HCT116 (cell line): ENCODE data around the gene RET. TPM values are rescaled to one million over a fixed set of nuclear protein-coding genes. Genes with fewer than 3 reads are reported as not detected.

Experiments
- ATAC-seq: fragments of 200-7000 bp; cut with Tn5 transposase; 2 replicates; pipeline ENCODE4 v1.9.1; 2020; ENCODE audit warnings: mild to moderate bottlenecking, moderate library complexity
- BruUV-seq: library from RNA; stranded (reverse); fragments of 400-500 nt; replicated peaks from 2 replicates; lab custom pipeline; 2021; lab: Mats Ljungman, UMichigan
- CTCF ChIA-PET: fragments of 300-600 bp; sonication (Branson Sonifier 250); formaldehyde crosslinking; loops from one replicate; lab custom pipeline; 2021; ENCODE audit warnings: antibody characterized with exemption; lab: Charles Lee
- POLR2A ChIA-PET: fragments of 300-600, 350-600 bp; sonication (Branson Sonifier 250); formaldehyde crosslinking; loops from one replicate; lab custom pipeline; 2021; ENCODE audit warnings: antibody characterized with exemption; lab: Charles Lee
- RAD21 ChIA-PET, 2 experiments: fragments of 300-600 bp; sonication (Branson Sonifier 250); formaldehyde crosslinking; loops; one replicate each; lab custom pipeline; 2023; ENCODE audit warnings: low total read pairs in 2 of 2; ENCODE audit not compliant: uncharacterized antibody in 2 of 2, unreplicated experiment in 2 of 2, low non-redundant PET in 1 of 2; lab: Charles Lee
- DNase-seq: peaks from one replicate; pipeline ENCODE4 v3.0.0-alpha.2; 2010; ENCODE audit warnings: low read depth, low spot score
- H2AFZ ChIP-seq: fragments of 200-600 bp; shearing (Covaris generic), sonication (generic); 2 replicates; pipeline ENCODE4 v1.6.1; 2017; ENCODE audit warnings: low read depth, mixed run types, mixed read lengths, antibody characterized with exemption, low read length; ENCODE audit not compliant: poor library complexity, severe bottlenecking
- H3K27ac ChIP-seq: 2 replicates; pipeline ENCODE4 v1.5.1; 2012; ENCODE audit warnings: low read depth, low read length
- H3K27me3 ChIP-seq: fragments of 200-600 bp; sonication (generic); 2 replicates; pipeline ENCODE4 v1.6.1; 2016; ENCODE audit warnings: mixed run types, low read length, mixed read lengths; ENCODE audit not compliant: insufficient read depth
- H3K36me3 ChIP-seq, 2 experiments: fragments of 200-500 bp in 1 of 2; fragments of 200-600 bp in 1 of 2; sonication (Bioruptor generic) in 1 of 2; sonication (generic) in 1 of 2; 2 replicates each; pipeline versions ENCODE4 v1.5.1 to v1.6.1; 2014 to 2016; ENCODE audit warnings: low read length in 2 of 2, inconsistent platforms in 1 of 2, mixed read lengths in 1 of 2, mixed run types in 1 of 2; ENCODE audit not compliant: insufficient read depth in 2 of 2, control insufficient read depth in 1 of 2
- H3K4me1 ChIP-seq, 2 experiments: fragments of 200-600 bp in 1 of 2; sonication (generic) in 1 of 2; 2 replicates each; pipeline versions ENCODE4 v1.5.1 to v1.6.1; 2012 to 2017; ENCODE audit warnings: low read length in 2 of 2, inconsistent platforms in 1 of 2, mild to moderate bottlenecking in 1 of 2, mixed read lengths in 1 of 2, mixed run types in 1 of 2, moderate library complexity in 1 of 2; ENCODE audit not compliant: insufficient read depth in 2 of 2, control insufficient read depth in 1 of 2
- H3K4me2 ChIP-seq: fragments of 200-600 bp; sonication (generic); 2 replicates; pipeline ENCODE4 v1.6.1; 2017; ENCODE audit warnings: mixed run types, low read length, mixed read lengths
- H3K4me3 ChIP-seq, 2 experiments: fragments of 200-600 bp in 1 of 2; sonication (generic) in 1 of 2; replicated peaks in 1 of 2; 2 replicates each; pipeline ENCODE4 v1.5.1; 2011 to 2016; ENCODE audit warnings: low read length in 2 of 2, control low read depth in 1 of 2, low read depth in 1 of 2, mild to moderate bottlenecking in 1 of 2, mixed read lengths in 1 of 2, mixed run types in 1 of 2
- H3K79me2 ChIP-seq: fragments of 200-600 bp; sonication (generic); 2 replicates; pipeline ENCODE4 v1.6.1; 2017; ENCODE audit warnings: mild to moderate bottlenecking, mixed run types, low read length, moderate library complexity, mixed read lengths; ENCODE audit not compliant: insufficient read depth
- H3K9ac ChIP-seq: fragments of 200-600 bp; sonication (generic); 2 replicates; pipeline ENCODE4 v1.6.1; 2016; ENCODE audit warnings: low read length, mixed read lengths
- H3K9me2 ChIP-seq: fragments of 200-600 bp; sonication (generic), shearing (Covaris generic); 2 replicates; pipeline ENCODE4 v1.6.1; 2017; ENCODE audit warnings: mixed run types, mild to moderate bottlenecking, moderate library complexity; ENCODE audit not compliant: insufficient read depth
- H3K9me3 ChIP-seq, 2 experiments: fragments of 200-500 bp in 1 of 2; fragments of 200-600 bp in 1 of 2; sonication (Bioruptor generic) in 1 of 2; sonication (generic) in 1 of 2; 2 replicates each; pipeline ENCODE4 v1.6.1; 2014 to 2017; ENCODE audit warnings: low read length in 2 of 2, mixed read lengths in 2 of 2, inconsistent platforms in 1 of 2, low read depth in 1 of 2, mild to moderate bottlenecking in 1 of 2, mixed run types in 1 of 2, moderate library complexity in 1 of 2; ENCODE audit not compliant: control insufficient read depth in 1 of 2, insufficient read depth in 1 of 2
- H4K20me1 ChIP-seq: fragments of 200-600 bp; sonication (generic), shearing (Covaris generic); 2 replicates; pipeline ENCODE4 v1.6.1; 2017; ENCODE audit warnings: mixed run types, mild to moderate bottlenecking, moderate library complexity; ENCODE audit not compliant: insufficient read depth
- CBX3 ChIP-seq: IDR thresholded peaks from 2 replicates; pipeline ENCODE4 v1.6.1; 2012; ENCODE audit warnings: low read depth
- CEBPB ChIP-seq: IDR thresholded peaks from 2 replicates; pipeline ENCODE4 v1.6.1; 2012; ENCODE audit warnings: low read depth
- EGR1 ChIP-seq: IDR thresholded peaks from 2 replicates; pipeline ENCODE4 v1.6.1; 2012; ENCODE audit warnings: low read depth
- EZH2 ChIP-seq: fragments of 200-600 bp; sonication (generic); IDR thresholded peaks from 2 replicates; pipeline ENCODE4 v1.6.1; 2017; ENCODE audit warnings: antibody characterized with exemption, mixed run types
- EZH2phosphoT487 ChIP-seq: fragments of 200-600 bp; IDR thresholded peaks from 2 replicates; pipeline ENCODE4 v1.6.1; 2018; ENCODE audit warnings: antibody characterized with exemption, borderline replicate concordance
- FOSL1 ChIP-seq: IDR thresholded peaks from 2 replicates; pipeline ENCODE4 v1.6.1; 2012; ENCODE audit warnings: low read depth
- RAD21 ChIP-seq: IDR thresholded peaks from 2 replicates; pipeline ENCODE4 v1.6.1; 2012; ENCODE audit warnings: low read depth, mild to moderate bottlenecking
- YY1 ChIP-seq: IDR thresholded peaks from 2 replicates; pipeline ENCODE4 v1.6.1; 2011; ENCODE audit warnings: low read length, low read depth, moderate library complexity, mild to moderate bottlenecking; ENCODE audit not compliant: insufficient replicate concordance; ENCODE audit errors: extremely low read depth
- ZFX ChIP-seq: fragments of 450-650 bp; IDR thresholded peaks from 2 replicates; pipeline ENCODE4 v1.6.1; 2017
- intact Hi-C: fragments of 100-400 bp; cut with micrococcal nuclease; formaldehyde crosslinking; loops from 2 replicates; pipeline ENCODE4 v1.10.0; 2022
- total RNA-seq: library from RNA; stranded (reverse); gene quantifications from one replicate; pipeline ENCODE4 v1.2.1, GENCODE V29; 2021; ENCODE audit not compliant: unreplicated experiment
- TF ChIP-seq, protein P1 (sequence below): IDR thresholded peaks from 2 replicates; pipeline ENCODE4 v1.6.1; 2011; ENCODE audit warnings: mild to moderate bottlenecking, low read length, moderate library complexity; ENCODE audit not compliant: insufficient replicate concordance; ENCODE audit errors: extremely low read depth
- TF ChIP-seq, protein P2 (sequence below): IDR thresholded peaks from 2 replicates; pipeline ENCODE4 v1.6.1; 2012
- TF ChIP-seq, protein P3 (sequence below): IDR thresholded peaks from 2 replicates; pipeline ENCODE4 v1.6.1; 2012

RET gene
- total RNA-seq, 1 experiment from 2014 or later, result 5.9 TPM

DNA sequence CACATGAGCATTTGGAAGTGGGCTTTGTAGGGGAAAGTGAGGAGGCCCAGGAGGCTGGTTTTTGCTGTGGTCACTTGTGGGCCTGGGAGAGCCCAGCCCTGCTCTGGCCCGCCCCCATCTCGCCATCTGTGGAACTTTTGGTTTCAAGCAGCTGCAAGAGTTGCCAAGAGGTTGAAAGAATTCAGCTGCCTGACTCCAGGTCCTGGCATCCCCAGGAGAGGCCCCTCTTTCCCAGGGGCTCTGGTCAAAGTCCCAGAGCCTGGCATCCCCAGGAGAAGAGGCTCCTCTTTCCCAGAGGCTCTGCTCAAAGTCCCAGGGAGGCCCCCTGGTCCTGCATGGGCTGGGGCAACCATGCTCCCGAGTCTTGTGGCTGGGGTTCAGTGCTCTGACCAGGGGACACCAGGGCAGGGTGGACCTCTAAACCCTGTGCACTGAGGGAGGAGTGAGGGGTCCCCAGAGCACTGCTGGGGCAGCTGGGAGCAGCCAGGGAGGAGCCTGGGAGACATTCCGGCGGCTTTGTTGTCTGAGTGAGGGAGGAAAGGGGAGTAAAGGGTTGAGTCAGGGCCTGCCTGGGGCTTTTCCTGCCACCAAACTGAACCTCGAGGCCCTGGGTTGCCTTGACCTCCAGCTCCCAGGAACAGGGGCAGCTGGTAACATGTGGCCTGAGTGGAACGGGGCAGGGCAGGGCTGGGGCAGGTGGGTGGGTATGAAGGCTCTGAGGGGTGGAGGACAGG is 33.6 kb downstream of the RET start:
- H4K20me1 ChIP-seq, result no peaks in the 10 kb centered on the region
- DNase-seq (no peak), ATAC-seq (no peak)
- H3K4me1 ChIP-seq, result peaks cover 0 to 4% of the 10 kb centered on the region in 2 experiments; a peak in 2 of 4 replicates
- intact Hi-C loops, result no loop called here
- H3K9me2 ChIP-seq, result no peaks in the 10 kb centered on the region
- ChIA-PET RAD21 (no interaction called here), CTCF (interaction anchor here (0.6 kb wide), 1 partner anchor 61 kb away, joined by 3 read pairs; no protein-coding TSS in a partner anchor), POLR2A (no interaction called here)
- H3K9ac ChIP-seq, result no peak overlapping the region
- H3K36me3 ChIP-seq, result no peaks in the 10 kb centered on the region
- H3K9me3 ChIP-seq, result no peaks in the 10 kb centered on the region
- TF ChIP-seq EZH2, result no peak
- no peak for TF ChIP-seq CBX3
- TF ChIP-seq, protein P1, sequence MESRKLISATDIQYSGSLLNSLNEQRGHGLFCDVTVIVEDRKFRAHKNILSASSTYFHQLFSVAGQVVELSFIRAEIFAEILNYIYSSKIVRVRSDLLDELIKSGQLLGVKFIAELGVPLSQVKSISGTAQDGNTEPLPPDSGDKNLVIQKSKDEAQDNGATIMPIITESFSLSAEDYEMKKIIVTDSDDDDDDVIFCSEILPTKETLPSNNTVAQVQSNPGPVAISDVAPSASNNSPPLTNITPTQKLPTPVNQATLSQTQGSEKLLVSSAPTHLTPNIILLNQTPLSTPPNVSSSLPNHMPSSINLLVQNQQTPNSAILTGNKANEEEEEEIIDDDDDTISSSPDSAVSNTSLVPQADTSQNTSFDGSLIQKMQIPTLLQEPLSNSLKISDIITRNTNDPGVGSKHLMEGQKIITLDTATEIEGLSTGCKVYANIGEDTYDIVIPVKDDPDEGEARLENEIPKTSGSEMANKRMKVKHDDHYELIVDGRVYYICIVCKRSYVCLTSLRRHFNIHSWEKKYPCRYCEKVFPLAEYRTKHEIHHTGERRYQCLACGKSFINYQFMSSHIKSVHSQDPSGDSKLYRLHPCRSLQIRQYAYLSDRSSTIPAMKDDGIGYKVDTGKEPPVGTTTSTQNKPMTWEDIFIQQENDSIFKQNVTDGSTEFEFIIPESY, result no peak
- TF ChIP-seq YY1, result no peak
- no peak for TF ChIP-seq RAD21
- TF ChIP-seq, protein P2, sequence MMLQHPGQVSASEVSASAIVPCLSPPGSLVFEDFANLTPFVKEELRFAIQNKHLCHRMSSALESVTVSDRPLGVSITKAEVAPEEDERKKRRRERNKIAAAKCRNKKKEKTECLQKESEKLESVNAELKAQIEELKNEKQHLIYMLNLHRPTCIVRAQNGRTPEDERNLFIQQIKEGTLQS, result no peak
- TF ChIP-seq, protein P3, sequence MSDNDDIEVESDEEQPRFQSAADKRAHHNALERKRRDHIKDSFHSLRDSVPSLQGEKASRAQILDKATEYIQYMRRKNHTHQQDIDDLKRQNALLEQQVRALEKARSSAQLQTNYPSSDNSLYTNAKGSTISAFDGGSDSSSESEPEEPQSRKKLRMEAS, result no peak
- TF ChIP-seq CEBPB, result no peak
- TF ChIP-seq EGR1, result no peak
- no peak for TF ChIP-seq FOSL1
- no peak for TF ChIP-seq EZH2phosphoT487
- no peak for TF ChIP-seq ZFX
- no peak overlapping the region for H3K27ac ChIP-seq
- H3K4me3 ChIP-seq, result no peak overlapping the region
- no peaks in the 10 kb centered on the region for H3K27me3 ChIP-seq
- H3K4me2 ChIP-seq, result no peak overlapping the region
- no peak overlapping the region for H2AFZ ChIP-seq
- no peaks in the 10 kb centered on the region for H3K79me2 ChIP-seq
- no TSS peak for BruUV-seq
